AG04449 (cell line): Measurements from ENCODE around the gene UST.
"Not testable (repeated sequence)": the region's sequence is repeated elsewhere in the genome, so short reads cannot be mapped to it uniquely, and the experiment has no call there.

ENCODE experiments used
- CTCF ChIA-PET: fragments of 350-600 bp; formaldehyde crosslinking; extraction: SDS; loops from one replicate; lab custom pipeline; 2021; ENCODE audit warnings: antibody characterized with exemption; lab: Yijun Ruan, JAX
- POLR2A ChIA-PET: fragments of 400-600, 350-600 bp; formaldehyde crosslinking; extraction: SDS; loops from one replicate; lab custom pipeline; 2020; ENCODE audit warnings: antibody characterized with exemption, inconsistent platforms; lab: Yijun Ruan, JAX
- DNase-seq: peaks from one replicate; pipeline ENCODE4 v3.0.0-alpha.2; 2010; ENCODE audit warnings: low read depth, low spot score
- H3K4me3 ChIP-seq: 2 replicates; pipeline ENCODE4 v1.5.1; 2011; ENCODE audit warnings: low read depth, mild to moderate bottlenecking, control low read depth, low read length
- CTCF ChIP-seq: IDR thresholded peaks from one replicate; pipeline ENCODE4 v1.5.1; 2011; ENCODE audit warnings: mild to moderate bottlenecking, moderate library complexity, low read length, control low read depth, inconsistent platforms; ENCODE audit not compliant: insufficient read depth; ENCODE audit errors: missing control alignments

UST gene

DNA sequence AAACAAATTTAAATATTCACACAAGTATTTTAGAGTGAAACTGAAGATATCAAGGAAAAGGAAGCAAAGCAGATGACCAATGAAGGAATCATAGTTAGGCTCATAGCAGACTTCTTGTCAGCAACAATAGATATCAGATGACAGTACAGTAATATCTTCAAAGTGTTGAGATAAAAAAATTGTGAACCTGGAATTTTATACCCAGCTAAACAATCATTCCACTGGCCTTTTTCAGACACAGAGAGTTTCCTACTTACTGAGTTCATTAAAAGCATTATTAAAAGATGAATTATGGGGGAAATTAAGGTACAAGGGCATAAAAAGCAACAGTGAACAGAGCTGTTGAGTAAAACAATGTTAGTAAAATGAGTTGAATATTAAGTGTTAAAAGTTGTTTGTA lies 254.6 kb downstream of the UST start:
- POLR2A ChIA-PET: no interaction called here
- CTCF ChIA-PET: no interaction called here
- DNase-seq: no peak
- H3K4me3 ChIP-seq: no peak overlapping the region
- TF ChIP-seq CTCF: no peak

DNA sequence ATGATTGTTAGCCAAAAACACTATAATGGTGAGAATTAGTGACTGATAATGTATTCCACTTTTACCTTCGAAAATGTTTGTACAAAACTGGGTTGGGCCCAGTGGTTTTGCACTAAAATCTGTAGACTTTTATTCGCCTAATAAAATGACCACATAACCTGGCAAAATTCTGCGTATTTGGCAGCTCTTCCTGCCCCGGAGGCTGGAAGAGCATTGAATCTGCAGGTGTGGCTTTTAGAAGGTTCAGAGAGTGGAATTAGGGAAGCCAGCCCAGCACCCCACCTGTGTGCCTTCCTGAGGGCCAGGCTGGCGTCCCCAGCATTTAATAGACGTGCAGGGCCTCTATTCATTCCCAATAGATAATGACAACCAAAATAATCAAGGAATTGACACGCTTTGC lies 256.7 kb downstream of the UST start:
- no peak overlapping the region for H3K4me3 ChIP-seq
- ChIA-PET POLR2A (no interaction called here), CTCF (no interaction called here)
- TF ChIP-seq CTCF: no peak
- no peak for DNase-seq

DNA sequence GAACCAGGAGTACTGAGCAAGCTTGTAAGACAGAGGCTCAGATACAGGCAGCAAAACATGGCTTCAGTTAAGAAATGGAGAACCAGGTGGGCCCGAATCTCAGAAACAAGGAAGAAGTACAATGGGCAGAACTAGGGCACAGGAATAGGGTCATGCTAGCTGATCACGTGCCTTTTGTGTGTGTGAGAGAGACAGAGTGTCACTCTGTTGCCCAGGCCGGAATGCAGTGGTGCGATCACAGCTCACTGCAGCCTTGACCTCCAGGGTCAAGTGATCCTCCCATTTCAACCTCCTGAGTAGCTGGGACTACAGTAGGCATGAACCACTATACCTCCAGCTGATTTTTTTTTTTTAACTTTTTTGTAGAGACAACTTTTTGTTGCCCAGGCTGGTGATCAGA lies 257.8 kb downstream of the UST start:
- POLR2A ChIA-PET: no interaction called here
- H3K4me3 ChIP-seq: no peak overlapping the region
- no peak for DNase-seq
- no peak for TF ChIP-seq CTCF
- CTCF ChIA-PET: interaction anchor here (0.7 to 1.4 kb wide), 2 partner anchors 22 to 494 kb away, joined by 3 to 4 read pairs; no protein-coding TSS in a partner anchor

- DNase-seq, POLR2A ChIA-PET, H3K4me3 ChIP-seq: not testable (repeated sequence)
- CTCF ChIA-PET: interaction anchor here (1.4 kb wide), 1 partner anchor 21 kb away, joined by 4 read pairs; no protein-coding TSS in a partner anchor
Measured at GRCh38 chr6:149006236-149006635, 259.4 kb downstream of the UST start.

DNA sequence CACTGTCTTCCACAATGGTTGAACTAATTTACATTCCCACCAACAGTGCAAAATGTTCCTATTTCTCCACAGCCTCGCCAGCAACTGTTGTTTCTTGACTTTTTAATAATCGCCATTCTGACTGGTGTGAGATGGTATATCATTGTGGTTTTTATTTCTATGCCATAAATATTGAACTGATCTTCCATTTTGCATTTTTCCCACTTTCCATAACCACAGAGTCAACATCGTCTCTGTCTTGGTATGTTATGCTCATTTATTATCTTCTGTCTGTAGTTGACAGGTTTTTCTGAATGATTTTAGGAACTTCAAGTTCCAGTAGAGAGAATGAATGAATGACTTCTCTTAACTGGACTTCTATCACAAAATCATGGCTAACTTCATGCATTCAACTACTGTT lies 259.8 kb downstream of the UST start:
- ChIA-PET CTCF (no interaction called here), POLR2A (no interaction called here)
- no peak overlapping the region for H3K4me3 ChIP-seq
- DNase-seq: no peak
- no peak for TF ChIP-seq CTCF

- ChIA-PET CTCF (interaction anchor here (2.0 kb wide), 1 partner anchor 448 kb away, joined by 5 read pairs; no protein-coding TSS in a partner anchor), POLR2A (no interaction called here)
- no peak overlapping the region for H3K4me3 ChIP-seq
- no peak for DNase-seq
- no peak for TF ChIP-seq CTCF
Measured at GRCh38 chr6:149007846-149008245, 261.0 kb downstream of the UST start.

- ChIA-PET POLR2A (no interaction called here), CTCF (interaction anchor here (2.0 kb wide), 1 partner anchor 449 kb away, joined by 5 read pairs; no protein-coding TSS in a partner anchor)
- H3K4me3 ChIP-seq: no peak overlapping the region
- no peak for DNase-seq
- TF ChIP-seq CTCF: no peak
Measured at GRCh38 chr6:149008741-149009140, 261.9 kb downstream of the UST start.
